Transverse colon (tissue), 4 donors: ENCODE results near the gene DYNLT3. TPM values are rescaled to one million over a fixed set of nuclear protein-coding genes. Genes with fewer than 3 reads are reported as not detected.

Experiments
- DNase-seq: peaks from one replicate; pipeline ENCODE4 v3.0.0-alpha.2; 2019
- H3K27ac ChIP-seq, 4 donors: fragments of 200-600 bp; sonication (generic); 2 replicates each; pipeline ENCODE4 v1.5.1; 2016 to 2018; ENCODE audit warnings: inconsistent platforms in 4 of 4
- H3K27me3 ChIP-seq: fragments of 200-600 bp; sonication (generic); 2 replicates; pipeline ENCODE4 v1.5.1; 2017; ENCODE audit warnings: inconsistent platforms
- H3K36me3 ChIP-seq, 4 donors: fragments of 200-600 bp; sonication (generic); 2 replicates each; pipeline ENCODE4 v1.5.1; 2017 to 2019; ENCODE audit warnings: inconsistent platforms in 4 of 4
- H3K4me1 ChIP-seq, 4 donors: fragments of 200-600 bp; sonication (generic); 2 replicates each; pipeline ENCODE4 v1.5.1; 2017 to 2020; ENCODE audit warnings: inconsistent platforms in 4 of 4
- H3K4me3 ChIP-seq, 4 donors: fragments of 200-600 bp; sonication (generic); 1 replicate in 1 of 4; 2 replicates in 3 of 4; pipeline versions ENCODE4 v1.5.1 to v1.6.1; 2017 to 2019; ENCODE audit warnings: inconsistent platforms in 4 of 4
- H3K9me3 ChIP-seq, 2 donors: fragments of 200-600 bp; sonication (generic); 2 replicates each; pipeline ENCODE4 v1.5.1; 2017 to 2019; ENCODE audit warnings: inconsistent platforms in 2 of 2
- EP300 ChIP-seq: sonication (generic); formaldehyde crosslinking; IDR thresholded peaks from one replicate; pipeline ENCODE4 v1.6.1; 2017; ENCODE audit warnings: antibody characterized with exemption, low read depth
- POLR2A ChIP-seq: fragments of 450-650 bp; IDR thresholded peaks from one replicate; pipeline ENCODE4 v1.6.1; 2016; ENCODE audit warnings: antibody characterized with exemption, mild to moderate bottlenecking, moderate library complexity
- POLR2AphosphoS5 ChIP-seq, 3 donors: sonication (generic); formaldehyde crosslinking; IDR thresholded peaks; one replicate each; pipeline ENCODE4 v1.6.1; 2016; ENCODE audit warnings: antibody characterized with exemption in 3 of 3
- whole genome bisulfite sequencing, 2 donors: methylation state at CpG; one replicate each; pipeline ENCODE4 v1.1.5; 2018; ENCODE audit warnings: low coverage in 1 of 2; 5-methylcytosine and 5-hydroxymethylcytosine counted together
- in situ Hi-C, 4 donors: fragments of 200-750 bp; cut with MboI; loops; one replicate each; pipeline versions ENCODE4 v1.15.0 to v1.15.1; 2017; ENCODE audit warnings: low sequenced_read_pairs in 3 of 4, low pct_ligation_motif_present in 1 of 4, low pct_unique_long_range_greater_than_20kb in 1 of 4
- intact Hi-C: fragments of 100-400 bp; cut with DNase I; formaldehyde crosslinking; loops from one replicate; pipeline ENCODE4 v1.15.1; 2023; ENCODE audit warnings: low total_unique reads
- total RNA-seq, 4 donors: library from RNA; depleted of rRNA; stranded (reverse); fragments of >200 nt; gene quantifications; one replicate each; pipeline ENCODE4 v1.1.0, GENCODE V29; 2016
- TF ChIP-seq, protein P1 (sequence below), 5 experiments: fragments of 200-600 bp in 3 of 5; fragments of 450-650 bp in 2 of 5; sonication (generic) in 3 of 5; IDR thresholded peaks; 1 replicate in 2 of 5; 2 replicates in 3 of 5; pipeline ENCODE4 v1.5.1; 2016 to 2017; ENCODE audit warnings: antibody characterized with exemption in 5 of 5, inconsistent platforms in 3 of 5, mild to moderate bottlenecking in 2 of 5, moderate library complexity in 1 of 5

The DYNLT3 gene
- total RNA-seq, 4 donors from 2014 or later, result 9.7 to 61.3 (median 25.9) TPM

GRCh38 chrX:37803057-37803456 lies 44.3 kb downstream of the DYNLT3 start:
- Histone ChIP-seq H3K36me3 (no peaks in the 10 kb centered on the region), H3K4me1 (no peaks in the 10 kb centered on the region), H3K9me3 (no peaks in the 10 kb centered on the region), H3K27ac (no peak overlapping the region), H3K27me3 (no peaks in the 10 kb centered on the region), H3K4me3 (no peak overlapping the region)
- TF ChIP-seq POLR2AphosphoS5 (IDR thresholded peaks at IDR 0.05) (no peak), EP300 (no peak)
- TF ChIP-seq, protein P1, sequence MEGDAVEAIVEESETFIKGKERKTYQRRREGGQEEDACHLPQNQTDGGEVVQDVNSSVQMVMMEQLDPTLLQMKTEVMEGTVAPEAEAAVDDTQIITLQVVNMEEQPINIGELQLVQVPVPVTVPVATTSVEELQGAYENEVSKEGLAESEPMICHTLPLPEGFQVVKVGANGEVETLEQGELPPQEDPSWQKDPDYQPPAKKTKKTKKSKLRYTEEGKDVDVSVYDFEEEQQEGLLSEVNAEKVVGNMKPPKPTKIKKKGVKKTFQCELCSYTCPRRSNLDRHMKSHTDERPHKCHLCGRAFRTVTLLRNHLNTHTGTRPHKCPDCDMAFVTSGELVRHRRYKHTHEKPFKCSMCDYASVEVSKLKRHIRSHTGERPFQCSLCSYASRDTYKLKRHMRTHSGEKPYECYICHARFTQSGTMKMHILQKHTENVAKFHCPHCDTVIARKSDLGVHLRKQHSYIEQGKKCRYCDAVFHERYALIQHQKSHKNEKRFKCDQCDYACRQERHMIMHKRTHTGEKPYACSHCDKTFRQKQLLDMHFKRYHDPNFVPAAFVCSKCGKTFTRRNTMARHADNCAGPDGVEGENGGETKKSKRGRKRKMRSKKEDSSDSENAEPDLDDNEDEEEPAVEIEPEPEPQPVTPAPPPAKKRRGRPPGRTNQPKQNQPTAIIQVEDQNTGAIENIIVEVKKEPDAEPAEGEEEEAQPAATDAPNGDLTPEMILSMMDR (IDR thresholded peaks at IDR 0.05), result no peak
- intact Hi-C loops (no loop called here), in situ Hi-C loops (no loop called here)
- 42 to 100% methylated on average over 1 to 2 of the region's 2 CpGs for WGBS, 2 donors
- DNase-seq, result no peak

- Histone ChIP-seq H3K4me1 (no peaks in the 10 kb centered on the region), H3K9me3 (no peaks in the 10 kb centered on the region), H3K27me3 (no peaks in the 10 kb centered on the region), H3K27ac (no peak overlapping the region), H3K4me3 (no peak overlapping the region), H3K36me3 (no peaks in the 10 kb centered on the region)
- intact Hi-C loops (no loop called here), in situ Hi-C loops (no loop called here)
- no peak for DNase-seq
- TF ChIP-seq EP300 (no peak), POLR2AphosphoS5 (IDR thresholded peaks at IDR 0.05) (no peak), POLR2A (no peak)
- TF ChIP-seq, protein P1 (IDR thresholded peaks at IDR 0.05), result no peak
Observed at GRCh38 chrX:37802028-37802427, 45.3 kb downstream of the DYNLT3 start.

- no peak overlapping the region for H3K27ac ChIP-seq
- no peaks in the 10 kb centered on the region for H3K27me3 ChIP-seq
- H3K4me3 ChIP-seq, result no peak overlapping the region
- DNase-seq, result no peak
- intact Hi-C loops, result no loop called here
- H3K9me3 ChIP-seq, result no peaks in the 10 kb centered on the region
- H3K36me3 ChIP-seq, result no peaks in the 10 kb centered on the region
- TF ChIP-seq, protein P1 (IDR thresholded peaks at IDR 0.05), result no peak
- TF ChIP-seq POLR2AphosphoS5 (IDR thresholded peaks at IDR 0.05), result no peak
- no peak for TF ChIP-seq EP300
- TF ChIP-seq POLR2A, result no peak
- in situ Hi-C loops, result no loop called here
- no peaks in the 10 kb centered on the region for H3K4me1 ChIP-seq
Observed at GRCh38 chrX:37800717-37801116, 46.7 kb downstream of the DYNLT3 start.

GRCh38 chrX:37799936-37800335 lies 47.4 kb downstream of the DYNLT3 start:
- Histone ChIP-seq H3K9me3 (no peaks in the 10 kb centered on the region), H3K36me3 (no peaks in the 10 kb centered on the region), H3K4me3 (no peak overlapping the region), H3K27ac (no peak overlapping the region), H3K27me3 (no peaks in the 10 kb centered on the region), H3K4me1 (no peaks in the 10 kb centered on the region)
- no peak for DNase-seq
- in situ Hi-C loops (no loop called here), intact Hi-C loops (no loop called here)
- WGBS, 2 donors, result 81% methylated on average over 2 of the region's 2 CpGs; no CpG with 5 or more reads in 1 of the 2 donors
- TF ChIP-seq, protein P1 (IDR thresholded peaks at IDR 0.05), result no peak
- TF ChIP-seq EP300 (no peak), POLR2AphosphoS5 (IDR thresholded peaks at IDR 0.05) (no peak), POLR2A (no peak)
